PC-3 (cell line): ENCODE data around the gene ASB10.

ENCODE experiments used
- EZH2 ChIP-seq: fragments of 300-600 bp; sonication (generic); IDR thresholded peaks from one replicate; pipeline ENCODE4 v1.6.1; 2017; ENCODE audit warnings: antibody characterized with exemption, mild to moderate bottlenecking, low read length; ENCODE audit not compliant: unreplicated experiment
- EZH2phosphoT487 ChIP-seq: fragments of 300-600 bp; sonication (generic); IDR thresholded peaks from 2 replicates; pipeline ENCODE4 v1.6.1; 2018; ENCODE audit warnings: mild to moderate bottlenecking, antibody characterized with exemption, low read length, borderline replicate concordance
- TF ChIP-seq, protein P1 (sequence below): fragments of 300-600 bp; sonication (generic); conservative IDR thresholded peaks from 2 replicates; pipeline ENCODE4 v1.5.1; 2017; ENCODE audit warnings: antibody characterized with exemption, low read depth, mild to moderate bottlenecking, low read length

- TF ChIP-seq, protein P1, sequence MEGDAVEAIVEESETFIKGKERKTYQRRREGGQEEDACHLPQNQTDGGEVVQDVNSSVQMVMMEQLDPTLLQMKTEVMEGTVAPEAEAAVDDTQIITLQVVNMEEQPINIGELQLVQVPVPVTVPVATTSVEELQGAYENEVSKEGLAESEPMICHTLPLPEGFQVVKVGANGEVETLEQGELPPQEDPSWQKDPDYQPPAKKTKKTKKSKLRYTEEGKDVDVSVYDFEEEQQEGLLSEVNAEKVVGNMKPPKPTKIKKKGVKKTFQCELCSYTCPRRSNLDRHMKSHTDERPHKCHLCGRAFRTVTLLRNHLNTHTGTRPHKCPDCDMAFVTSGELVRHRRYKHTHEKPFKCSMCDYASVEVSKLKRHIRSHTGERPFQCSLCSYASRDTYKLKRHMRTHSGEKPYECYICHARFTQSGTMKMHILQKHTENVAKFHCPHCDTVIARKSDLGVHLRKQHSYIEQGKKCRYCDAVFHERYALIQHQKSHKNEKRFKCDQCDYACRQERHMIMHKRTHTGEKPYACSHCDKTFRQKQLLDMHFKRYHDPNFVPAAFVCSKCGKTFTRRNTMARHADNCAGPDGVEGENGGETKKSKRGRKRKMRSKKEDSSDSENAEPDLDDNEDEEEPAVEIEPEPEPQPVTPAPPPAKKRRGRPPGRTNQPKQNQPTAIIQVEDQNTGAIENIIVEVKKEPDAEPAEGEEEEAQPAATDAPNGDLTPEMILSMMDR = no peak
- no peak for TF ChIP-seq EZH2phosphoT487
- TF ChIP-seq EZH2 = no peak
Observed at GRCh38 chr7:151192002-151192539, 5.0 kb upstream of the ASB10 start.
